DMS 273 treated with DMSO at 0.1 percent for 48 hours (cell line): Measurements from ENCODE around the gene AIMP1.

ENCODE experiments used
- DNase-seq: peaks from one replicate; lab custom pipeline; 2025; lab: John Stamatoyannopoulos, UW

Gene AIMP1

DNA sequence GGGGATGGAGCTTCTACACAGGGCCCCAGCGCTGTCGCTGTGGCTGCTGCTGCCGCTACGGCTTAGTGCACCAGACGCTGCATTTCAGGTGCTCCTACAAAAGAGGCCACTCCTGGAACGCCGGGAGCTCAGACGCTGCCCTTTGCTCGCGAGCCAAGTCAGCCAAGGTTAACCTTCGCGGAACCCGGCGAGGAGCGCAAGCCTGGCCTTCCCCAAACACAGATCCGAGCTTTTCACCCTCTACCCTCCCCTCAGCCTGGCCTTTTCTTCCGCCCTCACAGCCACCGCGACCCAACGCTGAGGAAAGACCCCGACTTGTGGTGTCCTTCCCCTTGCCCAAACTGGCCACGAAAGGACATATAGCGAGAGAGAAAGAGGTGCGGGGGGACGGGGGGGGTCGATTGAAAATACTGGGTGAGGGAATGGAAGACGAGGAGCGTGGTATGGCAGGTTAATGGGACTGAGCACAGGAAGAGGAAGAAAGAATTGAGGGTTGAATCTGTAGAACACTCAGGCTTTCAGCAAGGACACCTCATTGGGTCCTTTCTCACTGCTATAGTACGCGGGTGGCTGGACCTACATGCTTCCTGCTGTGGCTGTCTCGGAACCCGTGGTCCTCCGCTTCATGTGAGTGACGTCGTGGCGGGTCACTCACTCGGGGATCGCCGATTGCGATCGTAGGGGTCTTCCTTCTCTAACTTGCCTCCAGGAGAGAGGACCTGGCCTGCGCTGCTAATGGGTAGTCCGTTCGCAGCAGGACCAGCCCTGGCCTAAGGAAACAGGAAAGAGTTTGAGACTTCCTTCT is at the start of gene AIMP1, which contains the start of gene TBCK:
AIMP1 (plus strand) TSS at position 583 of the 805 bp plus-strand sequence. CDS start 8,460 bp downstream, outside the sequence.
TBCK (minus strand) TSS at position 242 of the 805 bp plus-strand sequence. CDS start 7,249 bp downstream, outside the sequence.
- peak; percentile 52 for DNase-seq

DNA sequence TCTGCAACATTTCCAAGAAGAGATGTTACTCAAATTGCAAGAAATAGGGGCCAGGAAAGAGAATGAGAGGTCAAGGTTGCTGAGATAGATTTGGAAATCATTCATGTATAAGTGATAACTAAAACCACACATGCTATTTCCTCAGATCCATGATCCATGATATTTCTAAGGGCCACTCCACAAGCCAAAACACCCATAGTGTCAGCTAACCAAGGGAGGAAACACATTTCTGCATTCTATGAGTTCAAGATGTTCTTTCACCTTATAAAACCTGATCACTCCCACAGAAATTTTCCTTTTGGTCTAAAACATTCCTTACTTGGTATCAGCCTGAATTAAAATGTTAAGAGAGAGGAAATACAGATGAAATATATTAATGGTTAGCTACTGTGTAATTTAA is 47.6 kb upstream of the AIMP1 start:
- no peak for DNase-seq

DNA sequence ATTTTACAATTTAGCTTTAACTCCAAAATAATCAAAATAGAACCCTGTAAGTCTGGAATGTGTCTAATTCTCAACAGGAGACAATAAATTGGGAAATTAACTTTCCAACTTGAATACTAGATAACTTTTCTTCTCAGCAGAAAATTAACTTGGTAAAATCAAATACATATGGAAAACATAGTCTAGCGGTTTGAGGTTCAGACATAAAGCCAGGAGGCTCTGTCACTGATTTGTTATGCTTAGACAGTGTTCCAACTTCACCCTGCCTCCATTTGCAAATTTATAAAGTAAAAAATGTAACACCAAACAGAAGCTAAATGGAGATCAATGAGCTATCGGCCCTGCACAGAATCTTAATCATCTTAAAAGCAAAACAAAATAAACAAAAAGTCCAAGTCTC is 46.6 kb upstream of the AIMP1 start:
- DNase-seq = no peak

DNA sequence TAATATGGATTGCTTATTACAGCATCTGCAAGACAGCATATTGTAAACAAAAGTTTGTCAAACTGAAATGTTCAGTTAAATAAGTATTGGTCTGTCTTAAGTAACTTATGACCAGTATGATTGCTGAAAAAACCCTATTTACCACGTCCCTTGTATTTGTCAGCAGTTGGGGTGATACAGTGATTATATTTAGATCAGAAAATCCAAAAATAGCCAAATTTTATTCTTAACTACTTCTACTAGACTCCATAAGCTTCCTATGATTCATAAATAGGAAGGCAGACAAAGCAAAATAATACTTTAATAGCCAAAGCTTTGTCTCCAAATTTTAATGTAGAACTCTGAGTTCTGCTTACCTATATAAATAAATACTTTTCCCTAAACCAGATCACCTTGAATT is 45.6 kb upstream of the AIMP1 start:
- DNase-seq = no peak

DNA sequence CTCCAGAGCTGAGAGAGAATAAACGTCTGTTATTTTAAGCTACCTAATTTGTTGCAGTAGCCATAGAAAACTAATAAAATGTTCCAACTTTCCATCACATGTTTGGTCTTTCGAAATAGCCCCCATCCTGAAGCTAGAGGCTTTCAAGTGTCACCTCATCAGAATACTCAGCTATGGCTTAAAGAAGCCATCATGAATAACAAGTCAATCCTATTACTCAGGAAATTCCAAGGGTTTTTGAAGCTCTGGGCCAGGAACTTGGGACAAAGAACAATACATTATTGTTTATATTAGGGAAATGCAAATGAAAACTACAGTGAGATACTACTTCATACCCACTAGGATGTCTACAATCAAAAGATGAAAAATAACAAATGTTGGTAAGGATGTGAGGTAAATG is 42.5 kb upstream of the AIMP1 start:
- no peak for DNase-seq

DNA sequence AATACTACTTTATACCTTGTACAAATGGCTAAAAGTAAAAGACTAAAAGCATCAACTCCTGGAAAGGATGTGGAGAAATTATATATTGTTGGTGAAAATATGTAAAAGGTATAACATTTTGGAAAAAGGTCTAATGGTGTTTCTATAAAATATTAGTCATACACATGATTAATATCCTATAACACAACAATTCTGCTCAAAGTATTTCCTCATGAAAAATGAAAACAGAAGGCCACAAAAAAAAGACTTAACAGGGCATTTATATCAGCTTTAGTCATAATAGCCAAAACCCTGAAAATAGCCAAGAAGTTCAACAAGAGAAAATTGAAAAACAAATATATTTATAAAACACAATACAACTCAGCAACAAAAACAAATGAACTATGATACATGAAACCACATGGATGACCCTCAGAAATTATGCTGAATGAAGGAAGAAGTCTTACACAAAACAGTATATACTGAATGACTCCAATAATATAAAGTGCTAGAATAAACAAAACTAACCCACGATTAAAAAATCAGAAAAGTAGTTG is 39.1 kb upstream of the AIMP1 start:
- DNase-seq = no peak

DNA sequence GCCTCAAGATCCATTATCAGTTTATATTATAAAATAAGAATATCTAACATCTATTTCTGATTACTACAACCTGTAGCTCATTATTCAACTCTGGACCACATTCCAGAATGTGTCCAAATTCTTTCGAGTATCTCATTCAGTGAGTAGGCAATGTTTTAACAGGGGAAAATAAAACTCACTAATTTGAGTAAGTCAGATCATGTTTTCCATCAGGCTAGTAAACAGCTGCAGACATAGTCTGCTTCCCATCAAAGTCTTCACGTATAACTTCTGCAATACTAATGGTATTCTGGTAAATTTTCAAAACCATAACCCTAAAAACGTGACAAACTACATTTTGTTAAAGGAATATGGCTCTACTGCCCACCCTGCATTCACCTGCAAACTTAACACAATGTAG is 32.1 kb upstream of the AIMP1 start:
- no peak for DNase-seq

DNA sequence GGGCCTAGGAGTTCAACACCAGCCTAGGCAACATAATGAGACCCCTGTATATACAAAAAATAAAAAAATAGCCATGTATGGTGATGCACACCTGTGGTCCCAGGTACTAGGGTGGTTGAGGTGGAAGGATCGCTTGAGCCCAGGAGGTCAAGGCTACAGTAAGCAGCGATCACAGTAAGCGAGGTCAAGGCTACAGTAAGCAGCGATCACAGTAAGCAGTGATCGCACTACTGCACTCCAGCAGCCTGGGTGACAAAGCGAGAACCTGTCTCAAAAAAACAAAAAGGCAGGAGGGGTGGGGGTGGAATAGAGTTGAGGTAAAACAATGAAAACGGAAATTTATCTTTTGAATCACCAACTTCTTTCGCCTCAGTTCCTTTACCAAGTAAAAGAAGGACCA is 29.7 kb upstream of the AIMP1 start:
- no peak for DNase-seq

DNA sequence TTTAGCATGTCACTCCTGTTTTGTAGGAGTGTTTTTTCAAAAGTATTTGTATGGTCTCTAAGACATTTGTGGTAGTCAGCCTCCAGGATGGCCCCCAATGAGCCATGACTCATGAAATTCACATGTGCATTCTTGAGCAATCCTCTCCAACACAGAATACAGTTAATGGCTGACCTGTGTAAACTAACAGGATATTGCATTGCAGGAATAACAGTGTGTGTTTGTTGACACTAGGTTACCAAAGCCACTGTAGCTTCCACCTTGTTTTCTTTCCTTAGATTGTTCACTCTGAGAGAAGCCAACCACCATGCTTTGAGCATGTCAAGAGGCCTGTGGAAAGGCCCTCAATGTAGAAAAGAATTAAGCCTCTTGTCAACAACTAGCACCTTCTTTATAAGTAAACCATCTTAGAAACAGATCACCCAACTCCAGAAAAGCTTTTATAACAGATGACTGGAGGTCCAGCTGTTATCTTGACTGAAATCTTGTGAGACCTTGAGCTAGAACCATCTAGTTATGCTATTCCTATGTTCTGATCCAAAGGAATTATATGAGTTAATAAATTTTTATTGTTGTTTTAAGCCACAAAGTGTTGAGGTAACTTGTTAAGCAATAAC is 28.9 kb upstream of the AIMP1 start:
- no peak for DNase-seq

DNA sequence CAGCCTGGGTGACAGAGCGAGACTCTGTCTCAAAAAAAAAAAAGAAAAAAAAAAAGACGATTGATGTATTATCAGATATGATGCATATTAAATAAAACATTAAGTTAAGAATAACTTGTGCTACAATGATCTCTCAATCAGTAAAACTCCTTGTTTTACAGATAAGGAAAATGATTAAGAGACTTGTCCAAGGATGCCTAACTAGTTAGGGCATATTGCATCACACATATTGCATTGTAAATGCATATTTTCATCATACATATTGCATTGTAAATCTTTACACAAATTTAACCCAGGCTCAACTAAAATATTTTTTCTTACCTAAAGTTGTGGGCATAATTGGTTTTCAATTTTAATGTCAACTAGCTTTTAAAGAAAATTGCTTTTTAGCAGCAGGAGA is 26.6 kb upstream of the AIMP1 start:
- no peak for DNase-seq

DNA sequence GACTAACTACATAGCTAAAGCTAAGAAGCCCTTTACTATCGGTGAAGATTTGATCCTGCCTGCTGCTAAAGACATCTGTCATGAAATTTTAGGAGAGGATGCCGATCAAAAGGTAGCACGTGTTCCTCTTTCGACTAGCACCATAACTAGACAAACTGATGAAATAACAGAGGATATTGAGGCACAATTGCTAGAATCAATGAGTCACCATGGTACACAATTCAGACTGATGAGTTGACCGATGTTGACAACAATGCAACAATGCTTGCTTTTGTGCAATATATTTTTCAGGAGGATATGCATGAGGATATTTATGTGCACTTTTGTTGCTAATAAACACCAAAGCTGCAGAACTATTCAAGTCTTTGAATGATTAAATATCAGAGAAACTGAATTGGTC is 24.7 kb upstream of the AIMP1 start:
- no peak for DNase-seq

DNA sequence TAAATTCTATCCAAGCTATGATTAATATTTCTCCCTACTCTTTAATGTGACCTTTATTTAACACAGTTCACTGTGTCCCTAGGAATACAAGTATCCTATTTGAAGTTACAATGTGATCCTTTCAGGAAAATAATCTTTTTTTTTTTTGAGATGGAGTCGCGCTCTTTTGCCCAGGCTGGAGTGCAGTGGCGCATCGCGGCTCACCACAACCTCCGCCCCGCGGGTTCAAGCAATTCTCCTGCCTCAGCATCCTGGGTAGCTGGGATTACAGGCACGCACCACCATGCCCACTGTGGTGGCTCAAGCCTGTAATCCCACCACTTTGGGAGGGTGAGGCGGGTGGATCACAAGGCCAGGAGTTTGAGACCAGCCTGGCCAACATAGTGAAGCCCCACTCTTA is 22.3 kb upstream of the AIMP1 start:
- DNase-seq = no peak

DNA sequence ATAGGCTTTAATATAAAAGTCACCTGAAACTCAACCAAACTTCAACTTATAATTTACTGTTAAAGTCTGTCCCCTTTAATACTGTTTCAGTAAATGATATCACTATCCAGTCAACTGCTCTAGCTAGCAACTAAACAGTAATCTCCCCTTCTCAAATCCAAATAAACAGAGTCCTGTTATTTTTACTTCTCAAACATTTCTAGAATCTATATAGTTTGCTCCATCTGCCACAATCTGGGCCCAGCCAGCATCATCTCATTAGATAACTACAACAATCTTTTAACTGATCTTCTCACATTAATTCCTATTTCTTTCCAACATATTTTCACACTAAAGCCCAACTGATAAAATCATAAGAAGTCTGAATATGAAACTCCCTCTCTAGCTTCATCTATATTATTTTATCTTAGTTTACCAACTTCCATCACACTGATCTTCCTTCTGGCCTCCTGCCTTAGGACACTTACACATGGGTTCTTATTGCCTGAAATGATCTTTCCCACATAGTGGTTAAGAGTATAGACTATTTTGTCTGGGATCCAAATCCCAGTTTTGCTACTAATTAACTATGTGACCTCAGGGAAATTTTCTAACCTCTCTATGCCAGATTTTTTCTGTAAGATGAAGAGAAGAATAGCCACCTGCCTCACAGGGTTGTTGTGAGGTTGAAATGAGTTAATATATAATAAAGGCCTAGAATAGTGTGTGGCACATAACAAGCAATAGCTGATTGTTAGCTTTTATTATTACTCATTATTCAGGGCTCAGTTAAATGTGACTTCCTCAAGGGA is 18.9 kb upstream of the AIMP1 start:
- DNase-seq = no peak

DNA sequence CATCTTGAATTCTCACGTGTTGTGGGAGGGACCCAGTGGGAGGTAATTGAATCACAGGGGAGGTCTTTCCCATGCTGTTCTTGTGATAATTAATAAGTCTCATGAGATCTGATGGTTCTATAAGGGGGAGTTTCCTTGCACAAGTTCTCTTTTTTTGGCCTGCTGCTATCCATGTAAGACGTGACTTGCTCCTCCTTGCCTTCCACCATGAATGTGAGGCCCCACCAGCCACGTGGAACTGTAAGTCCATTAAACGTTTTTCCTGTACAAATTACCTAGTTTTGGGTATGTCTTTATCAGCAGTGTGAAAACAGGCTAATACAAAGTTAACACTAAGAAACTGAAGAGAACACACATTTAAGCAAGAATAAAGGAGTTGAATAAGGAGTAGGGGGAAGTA is 16.4 kb upstream of the AIMP1 start:
- no peak for DNase-seq

DNA sequence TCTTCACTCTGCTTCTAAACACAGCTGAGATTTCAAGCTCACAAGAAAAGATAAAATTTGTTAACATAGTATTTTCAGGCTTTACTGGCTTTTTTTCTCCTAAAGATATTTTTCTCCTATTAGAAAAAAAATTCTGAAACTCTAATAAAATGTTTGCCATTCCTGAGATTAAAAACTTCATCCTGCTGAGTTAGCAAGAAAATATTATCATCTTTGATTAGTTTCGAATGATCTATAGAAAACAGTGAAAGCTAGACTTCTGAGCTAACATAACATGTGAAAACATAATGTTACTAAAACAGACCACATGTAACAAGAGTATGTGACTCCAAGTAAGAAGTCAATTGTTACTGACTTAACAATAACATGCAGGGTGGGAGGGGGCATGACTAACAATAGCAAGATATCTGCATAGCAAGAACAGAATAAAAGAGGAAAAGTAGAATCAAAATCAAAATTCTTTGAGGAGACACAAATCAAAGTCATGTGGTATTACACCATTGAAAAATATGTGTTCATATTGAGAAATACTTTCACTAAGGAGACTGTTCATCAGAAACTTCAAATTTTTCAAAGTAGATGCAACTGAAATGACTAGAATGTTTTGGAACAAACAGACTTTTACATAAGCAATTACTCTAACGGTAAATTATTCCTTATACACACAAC is 14.8 kb upstream of the AIMP1 start:
- DNase-seq = no peak

DNA sequence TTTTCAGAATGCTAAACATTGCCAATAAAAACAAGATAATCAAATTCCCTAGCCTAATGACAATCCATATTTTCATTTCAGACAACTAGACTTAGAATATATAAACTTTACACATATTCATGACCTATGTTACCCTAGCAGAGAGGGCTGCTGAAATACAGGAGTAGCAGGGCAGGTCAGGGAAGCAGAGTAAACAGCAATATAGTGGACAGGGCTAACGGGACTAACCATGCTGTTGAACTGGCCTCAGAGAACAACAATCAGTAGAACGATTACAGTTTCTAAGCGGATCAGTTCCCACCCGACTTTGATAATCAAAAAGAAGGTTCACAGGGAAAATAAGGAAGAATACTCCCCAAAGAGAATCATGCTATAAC is 14.3 kb upstream of the AIMP1 start:
- DNase-seq = no peak

DNA sequence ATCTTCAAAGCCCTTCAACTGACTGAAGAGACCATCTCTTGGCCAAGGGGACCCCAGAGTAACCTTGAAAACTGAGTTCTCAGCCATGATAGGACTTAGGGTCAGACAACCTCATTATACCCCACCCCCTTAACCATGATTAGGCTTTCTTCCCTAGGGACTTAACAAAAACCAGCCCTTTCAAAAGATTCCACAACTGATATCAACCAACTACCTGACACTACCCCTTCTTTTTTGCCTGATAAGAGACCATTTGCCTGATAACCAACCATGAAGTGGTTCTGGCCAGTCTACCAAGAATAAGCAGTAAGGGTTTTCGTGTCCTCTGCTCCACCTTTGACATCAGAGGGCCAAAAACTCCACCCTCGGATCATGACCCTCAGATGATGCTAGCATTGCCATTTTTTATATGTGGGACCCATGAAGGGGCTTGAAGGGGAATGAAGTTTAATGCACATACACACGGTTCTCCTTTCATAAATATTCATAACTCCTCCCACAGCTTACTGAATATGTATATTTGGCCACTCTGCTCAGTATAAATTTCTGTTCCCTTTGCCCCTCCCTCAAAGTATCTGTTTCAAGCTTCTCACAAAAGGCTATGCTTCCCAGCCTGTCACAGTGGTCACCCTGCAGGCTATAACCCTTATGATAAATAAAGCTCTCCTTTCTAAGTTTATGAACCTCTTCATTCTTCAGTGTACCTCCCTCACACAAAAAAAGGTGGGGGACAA is 12.6 kb upstream of the AIMP1 start:
- no peak for DNase-seq

DNA sequence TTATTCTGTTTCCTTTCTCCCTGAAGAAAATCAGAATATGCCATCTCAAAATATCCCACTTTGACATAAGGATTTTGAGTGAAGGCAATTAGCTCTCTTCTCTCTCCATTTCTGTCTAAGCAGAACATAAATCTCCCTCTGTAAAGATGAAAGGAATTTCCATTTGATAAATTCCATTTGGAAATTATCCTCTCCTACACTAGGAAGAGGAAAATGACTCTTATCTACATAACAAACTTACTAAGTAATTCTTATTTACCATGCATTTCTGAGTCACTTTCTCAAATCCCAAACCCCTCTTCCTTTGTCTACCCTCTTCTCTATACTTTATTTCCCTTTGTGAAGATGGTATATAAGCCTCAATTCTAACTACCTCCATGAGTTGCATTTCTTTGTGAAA is 11.7 kb upstream of the AIMP1 start:
- DNase-seq = no peak

DNA sequence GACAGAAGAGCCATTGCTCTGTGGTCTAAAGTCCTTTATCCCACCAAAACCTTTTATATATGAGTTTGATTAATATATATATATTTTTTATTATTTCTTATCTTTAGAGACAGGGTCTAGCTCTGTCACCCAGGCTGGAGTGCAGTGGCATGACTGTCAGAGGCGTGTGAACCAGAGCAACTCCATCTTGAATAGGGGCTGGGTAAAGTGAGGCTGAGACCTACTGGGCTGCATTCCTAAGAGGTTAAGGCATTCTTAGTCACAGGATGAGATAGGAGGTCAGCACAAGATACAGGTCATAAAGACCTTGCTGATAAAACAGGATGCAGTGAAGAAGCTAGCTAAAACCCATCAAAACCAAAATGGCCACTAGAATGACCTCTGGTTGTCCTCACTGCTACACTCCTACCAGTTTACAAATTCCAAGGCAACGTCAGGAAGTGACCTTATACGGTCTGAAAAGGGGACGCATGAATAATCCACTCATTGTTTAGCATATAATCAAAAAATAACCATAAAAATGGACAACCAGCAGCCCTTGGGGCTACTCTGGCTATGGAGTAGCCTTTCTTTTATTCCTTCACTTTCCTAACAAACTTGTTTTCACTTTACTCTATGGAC is 10.8 kb upstream of the AIMP1 start:
- no peak for DNase-seq

DNA sequence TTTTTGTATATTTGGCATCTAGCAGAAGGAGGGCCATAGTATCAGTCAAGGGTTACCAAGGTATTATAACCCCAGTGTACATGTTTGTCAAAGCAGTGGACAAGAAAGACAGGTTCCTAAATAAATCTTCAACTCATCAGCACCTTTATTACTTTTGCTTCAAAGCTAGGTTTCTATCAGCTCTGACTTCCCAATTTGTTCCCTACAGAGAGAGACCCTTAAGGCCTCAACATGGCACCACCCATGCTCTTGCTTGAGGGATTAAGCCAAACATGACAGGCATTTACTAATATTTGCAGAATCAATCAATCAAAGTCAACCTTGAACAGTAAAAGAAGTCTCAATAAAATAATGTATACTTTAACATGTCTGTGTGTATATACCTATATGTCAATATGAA is 9.8 kb upstream of the AIMP1 start:
- DNase-seq = no peak

DNA sequence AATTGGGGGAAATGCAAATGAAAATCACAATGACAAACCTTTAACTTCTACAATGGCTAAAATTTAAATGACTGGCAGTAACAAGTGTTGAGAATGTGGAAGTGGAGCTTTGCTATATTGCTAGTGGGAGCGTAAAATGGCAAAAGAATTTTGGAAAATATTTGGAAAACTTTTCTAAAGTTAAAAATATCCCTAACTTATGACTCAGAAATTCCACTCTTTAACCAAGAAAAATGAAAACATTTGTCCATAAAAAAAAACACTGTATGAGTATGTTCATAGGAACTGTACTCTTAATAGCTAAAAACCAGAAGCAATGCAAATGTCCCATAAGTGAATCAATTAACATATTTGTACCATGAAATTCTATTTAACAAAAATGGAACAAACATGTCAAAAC is 4.0 kb upstream of the AIMP1 start:
- no peak for DNase-seq
